ENCODE data around the gene IGFN1. TPM values are rescaled to one million over a fixed set of nuclear protein-coding genes. Genes with fewer than 3 reads are reported as not detected.

The IGFN1 gene
- total RNA-seq, 1 donor from 2014 or later, result 0.81 TPM

DNA sequence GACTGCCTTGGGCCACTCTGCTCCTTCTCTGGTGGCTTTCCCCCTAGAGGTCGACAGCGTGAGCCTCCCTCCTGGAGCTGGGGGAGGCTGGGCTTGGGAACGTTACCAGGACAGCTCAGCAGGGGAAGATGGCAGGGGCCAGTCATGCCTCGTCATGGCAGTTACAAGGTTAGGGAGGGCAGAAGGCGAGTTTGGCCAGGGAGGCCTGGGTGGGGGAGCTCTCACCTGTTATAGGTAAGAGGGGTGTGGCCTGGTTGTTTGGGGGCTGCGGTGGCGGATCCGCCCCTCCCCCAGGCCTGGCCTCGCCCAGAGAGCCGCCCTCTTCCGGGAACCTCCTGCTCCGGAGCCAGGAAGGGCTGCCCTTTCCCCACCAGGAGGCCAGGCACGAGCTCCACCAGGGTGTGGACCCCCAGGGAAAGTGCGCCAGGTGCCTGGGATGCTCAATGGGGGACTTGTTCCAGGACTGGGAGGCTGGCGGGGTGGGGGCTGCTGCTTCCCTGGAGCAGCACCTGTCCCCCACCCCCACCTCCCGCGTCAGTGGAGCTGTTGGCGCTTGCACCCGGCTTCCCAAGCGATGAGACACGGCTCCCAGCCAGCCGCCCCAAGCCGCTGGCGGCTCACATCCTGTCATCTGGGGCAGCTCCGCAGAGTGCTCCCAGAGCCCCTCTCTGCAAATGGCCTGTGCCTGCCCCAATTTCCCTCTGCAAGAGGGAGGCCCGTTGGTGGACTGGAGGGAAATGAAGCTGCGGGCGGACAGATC is 69.0 kb downstream of the IGFN1 start:
- DNase-seq (no peak), ATAC-seq (peak; percentile 36)
- H3K4me3 ChIP-seq, result no peak overlapping the region
- TF ChIP-seq CTCF (IDR thresholded peaks at IDR 0.05), result no peak
- H3K36me3 ChIP-seq, result no peaks in the 10 kb centered on the region
- no peak overlapping the region for H3K27ac ChIP-seq
- peaks cover 7% of the 10 kb centered on the region for H3K4me1 ChIP-seq
- intact Hi-C loops (cut with DNase I), result no loop called here
- H3K9me3 ChIP-seq, result no peaks in the 10 kb centered on the region
- peaks cover 14% of the 10 kb centered on the region for H3K27me3 ChIP-seq

DNA sequence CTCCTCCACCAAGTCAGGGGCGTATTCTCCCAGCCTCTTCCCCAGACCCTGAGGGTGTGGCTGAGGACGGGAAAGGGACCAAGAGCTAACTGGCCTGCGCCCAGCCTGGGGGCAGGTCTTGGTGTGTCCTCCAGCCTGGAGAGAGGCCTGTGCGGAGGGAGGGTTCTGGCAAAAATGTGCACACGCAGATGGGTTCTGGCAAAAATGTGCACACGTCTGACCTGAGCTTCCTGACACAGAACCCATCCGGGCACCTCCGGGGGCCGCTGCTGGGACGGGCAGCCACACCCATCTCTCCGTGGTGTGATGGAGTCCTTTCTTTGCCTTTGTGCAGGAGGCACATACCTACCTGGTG is 69.6 kb downstream of the IGFN1 start:
- H3K4me3 ChIP-seq, result no peak overlapping the region
- no peak for DNase-seq

DNA sequence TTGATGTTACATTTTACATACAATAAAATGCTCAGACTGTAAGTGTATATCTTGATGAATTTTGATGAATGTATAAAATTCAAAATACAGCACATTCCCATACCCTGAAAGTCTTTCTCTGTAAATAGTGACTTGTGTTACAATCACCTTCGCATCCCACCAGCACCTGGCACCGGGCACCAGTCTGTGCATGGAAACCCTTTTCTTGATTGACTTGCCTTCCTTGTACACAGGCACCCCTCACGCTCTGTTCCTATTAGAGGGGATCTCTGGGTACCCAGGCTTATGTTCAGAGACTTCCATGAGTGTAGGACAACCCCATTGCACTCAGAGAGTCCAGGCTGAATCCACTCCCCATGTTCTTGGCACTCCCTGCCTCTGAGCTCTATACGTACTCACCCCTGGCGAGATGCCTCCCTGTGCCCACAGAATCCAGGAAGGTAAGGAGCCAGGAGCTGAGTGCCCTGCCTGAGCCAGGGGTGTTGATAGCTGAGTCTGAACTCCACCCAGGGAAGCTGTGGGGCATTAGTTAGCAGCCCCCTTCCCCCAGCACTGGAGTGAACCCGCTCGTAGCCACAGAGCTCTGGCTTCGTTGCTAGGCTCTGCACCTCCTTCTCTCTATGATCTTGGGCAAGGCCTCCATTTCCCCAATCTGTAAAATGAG is 70.2 kb downstream of the IGFN1 start:
- Histone ChIP-seq H3K4me3 (no peak overlapping the region), H3K36me3 (no peaks in the 10 kb centered on the region), H3K27ac (no peak overlapping the region), H3K9me3 (no peaks in the 10 kb centered on the region), H3K4me1 (peaks cover 7% of the 10 kb centered on the region), H3K27me3 (peaks cover 14% of the 10 kb centered on the region)
- no peak for DNase-seq
- intact Hi-C loops (cut with DNase I), result no loop called here
- TF ChIP-seq CTCF (IDR thresholded peaks at IDR 0.05), result no peak
- no peak for ATAC-seq

More for the DNA sequence above, 69.6 kb downstream of the IGFN1 start:
- peaks cover 7% of the 10 kb centered on the region for H3K4me1 ChIP-seq
- intact Hi-C loops (cut with DNase I), result no loop called here
- no peak overlapping the region for H3K27ac ChIP-seq
- peak; percentile 22 for ATAC-seq
- TF ChIP-seq CTCF (IDR thresholded peaks at IDR 0.05), result no peak
- H3K36me3 ChIP-seq, result no peaks in the 10 kb centered on the region
- H3K27me3 ChIP-seq, result peaks cover 14% of the 10 kb centered on the region
- no peaks in the 10 kb centered on the region for H3K9me3 ChIP-seq

DNA sequence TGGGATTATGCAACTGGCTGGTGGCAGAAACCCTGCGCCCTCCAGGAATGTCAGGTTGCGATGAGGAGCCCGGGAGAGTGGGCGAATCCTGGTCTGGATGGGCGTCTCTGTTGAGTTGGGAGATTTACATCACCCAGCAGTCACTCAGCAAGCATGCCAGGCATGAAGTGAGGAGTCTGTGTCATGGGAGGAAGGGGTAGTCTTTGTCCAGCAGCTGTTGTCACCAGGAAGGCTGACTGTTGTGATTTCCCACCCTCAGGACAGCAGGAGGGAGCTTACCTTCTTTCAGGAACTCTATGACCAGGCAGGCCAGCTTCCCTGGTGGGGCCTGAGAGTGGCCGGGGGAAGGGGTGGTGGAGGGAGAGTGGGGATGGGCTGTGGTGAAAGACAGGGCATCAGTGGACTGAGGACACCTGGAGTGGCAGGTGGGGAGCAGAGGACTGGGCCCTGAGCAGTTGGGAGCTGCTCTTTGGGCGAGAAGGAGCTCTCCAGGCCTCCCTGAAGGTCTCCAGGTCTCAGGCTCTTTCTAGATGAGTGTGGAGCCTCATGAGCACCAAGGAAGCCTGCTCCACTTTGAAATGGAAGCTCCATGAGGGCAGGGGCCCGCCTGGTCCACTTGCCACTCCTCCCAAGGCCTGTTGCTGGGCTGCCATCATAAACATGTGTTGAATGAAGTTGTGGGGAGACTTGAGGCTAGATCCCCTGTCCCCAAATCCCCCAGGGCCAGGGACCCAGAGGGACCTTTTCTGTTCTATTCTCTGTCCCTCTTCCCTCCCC is 71.3 kb downstream of the IGFN1 start:
- Histone ChIP-seq H3K9me3 (no peaks in the 10 kb centered on the region), H3K4me1 (peaks cover 7% of the 10 kb centered on the region), H3K27ac (no peak overlapping the region), H3K27me3 (peaks cover 14% of the 10 kb centered on the region), H3K36me3 (no peaks in the 10 kb centered on the region), H3K4me3 (no peak overlapping the region)
- no peak for TF ChIP-seq CTCF (IDR thresholded peaks at IDR 0.05)
- no peak for DNase-seq
- intact Hi-C loops (cut with DNase I), result no loop called here
- ATAC-seq, result peak; percentile 8

- ATAC-seq, result no peak
- TF ChIP-seq CTCF (IDR thresholded peaks at IDR 0.05), result no peak
- Histone ChIP-seq H3K27ac (no peak overlapping the region), H3K9me3 (no peaks in the 10 kb centered on the region), H3K27me3 (peaks cover 14% of the 10 kb centered on the region), H3K4me3 (no peak overlapping the region), H3K36me3 (no peaks in the 10 kb centered on the region), H3K4me1 (peaks cover 7% of the 10 kb centered on the region)
- intact Hi-C loops (cut with DNase I), result no loop called here
- DNase-seq, result no peak
Observed at GRCh38 chr1:201262963-201263608, 72.5 kb downstream of the IGFN1 start.

Data from upper lobe of right lung (tissue), 1 donor.